ENCODE measurements around the gene RAET1E. TPM values are rescaled to one million over a fixed set of nuclear protein-coding genes. Genes with fewer than 3 reads are reported as not detected.
"Not testable (repeated sequence)": the region's sequence is repeated elsewhere in the genome, so short reads cannot be mapped to it uniquely, and the experiment has no call there.

Gene RAET1E
- total RNA-seq, 2 experiments from 2014 or later = not detected

DNA sequence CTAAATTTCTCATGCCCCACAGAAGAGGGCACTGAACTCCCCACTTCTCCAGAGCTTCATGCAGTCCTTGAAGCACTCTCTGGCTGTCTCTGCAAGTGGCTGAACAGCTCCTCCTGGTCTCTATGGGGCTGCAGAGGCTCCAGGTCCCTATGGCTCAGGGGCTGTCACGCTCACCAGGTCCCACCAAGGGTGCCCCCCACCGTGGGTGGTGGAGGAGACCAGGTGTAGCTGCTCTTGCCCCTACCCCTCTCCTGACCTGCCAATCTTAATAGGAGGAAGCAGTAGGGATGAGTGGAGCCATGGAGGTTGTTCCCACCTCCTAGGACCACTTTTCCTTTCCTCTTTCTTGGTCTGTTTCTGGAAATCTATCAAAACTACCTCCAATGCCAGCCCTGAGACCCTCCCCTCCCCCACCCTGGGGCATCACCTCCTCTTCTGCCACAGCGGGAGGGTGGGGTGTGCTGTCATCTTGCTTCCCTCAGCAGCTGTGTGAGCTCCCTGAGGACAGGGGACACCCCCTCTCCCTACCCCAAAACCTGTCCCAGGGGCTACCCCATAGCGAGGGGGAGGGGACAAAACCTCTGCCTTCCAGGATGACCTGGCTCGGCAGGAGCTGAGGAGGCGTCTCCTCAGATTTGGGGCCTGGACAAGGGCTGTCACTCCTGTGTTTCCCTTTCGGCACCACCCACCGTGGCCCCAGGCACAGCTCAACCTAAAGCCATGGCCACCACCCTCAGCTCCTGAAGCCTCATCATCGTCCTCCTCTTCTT lies 12.0 kb upstream of the RAET1E start:
- Mint-ChIP-seq H3K9me3 (peaks cover 5% of the 10 kb centered on the region), H3K27ac (no peak overlapping the region), H3K36me3 (ENCODE audit: low read depth) (no peaks in the 10 kb centered on the region), H3K4me3 (no peak overlapping the region), H3K27me3 (peaks cover 38% of the 10 kb centered on the region), H3K4me1 (ENCODE audit: low read depth) (no peaks in the 10 kb centered on the region)
- H3K4me1 ChIP-seq (ENCODE audit: insufficient read depth, low read length) = no peaks in the 10 kb centered on the region
- no peak overlapping the region for H3K27ac ChIP-seq (ENCODE audit: low read depth in 1 of 2, low read length in 2 of 2)
- H3K36me3 ChIP-seq (ENCODE audit: insufficient read depth, low read length) = no peaks in the 10 kb centered on the region
- TF ChIP-seq, protein P1, sequence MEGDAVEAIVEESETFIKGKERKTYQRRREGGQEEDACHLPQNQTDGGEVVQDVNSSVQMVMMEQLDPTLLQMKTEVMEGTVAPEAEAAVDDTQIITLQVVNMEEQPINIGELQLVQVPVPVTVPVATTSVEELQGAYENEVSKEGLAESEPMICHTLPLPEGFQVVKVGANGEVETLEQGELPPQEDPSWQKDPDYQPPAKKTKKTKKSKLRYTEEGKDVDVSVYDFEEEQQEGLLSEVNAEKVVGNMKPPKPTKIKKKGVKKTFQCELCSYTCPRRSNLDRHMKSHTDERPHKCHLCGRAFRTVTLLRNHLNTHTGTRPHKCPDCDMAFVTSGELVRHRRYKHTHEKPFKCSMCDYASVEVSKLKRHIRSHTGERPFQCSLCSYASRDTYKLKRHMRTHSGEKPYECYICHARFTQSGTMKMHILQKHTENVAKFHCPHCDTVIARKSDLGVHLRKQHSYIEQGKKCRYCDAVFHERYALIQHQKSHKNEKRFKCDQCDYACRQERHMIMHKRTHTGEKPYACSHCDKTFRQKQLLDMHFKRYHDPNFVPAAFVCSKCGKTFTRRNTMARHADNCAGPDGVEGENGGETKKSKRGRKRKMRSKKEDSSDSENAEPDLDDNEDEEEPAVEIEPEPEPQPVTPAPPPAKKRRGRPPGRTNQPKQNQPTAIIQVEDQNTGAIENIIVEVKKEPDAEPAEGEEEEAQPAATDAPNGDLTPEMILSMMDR (IDR thresholded peaks at IDR 0.05) = no peak
- ChIA-PET POLR2A (no interaction called here), CTCF (interaction anchor here (0.6 kb wide), 1 partner anchor 94 kb away, joined by 3 read pairs; no protein-coding TSS in a partner anchor)
- DNase-seq (no peak), ATAC-seq (ENCODE audit: poor library complexity) (no peak)
- peaks cover 2 to 6% of the 10 kb centered on the region in 2 experiments for H3K27me3 ChIP-seq (ENCODE audit: control insufficient read depth in 1 of 2, insufficient read depth in 2 of 2, low read length in 2 of 2)
- H3K9me3 ChIP-seq (ENCODE audit: control insufficient read depth in 1 of 2, insufficient read depth in 1 of 2, low read length in 2 of 2) = peaks cover 4 to 24% of the 10 kb centered on the region in 2 experiments
- H3K4me3 ChIP-seq (ENCODE audit: low read length) = no peak overlapping the region
- intact Hi-C loops (cut with DNase I, micrococcal nuclease) = no loop called here

DNA sequence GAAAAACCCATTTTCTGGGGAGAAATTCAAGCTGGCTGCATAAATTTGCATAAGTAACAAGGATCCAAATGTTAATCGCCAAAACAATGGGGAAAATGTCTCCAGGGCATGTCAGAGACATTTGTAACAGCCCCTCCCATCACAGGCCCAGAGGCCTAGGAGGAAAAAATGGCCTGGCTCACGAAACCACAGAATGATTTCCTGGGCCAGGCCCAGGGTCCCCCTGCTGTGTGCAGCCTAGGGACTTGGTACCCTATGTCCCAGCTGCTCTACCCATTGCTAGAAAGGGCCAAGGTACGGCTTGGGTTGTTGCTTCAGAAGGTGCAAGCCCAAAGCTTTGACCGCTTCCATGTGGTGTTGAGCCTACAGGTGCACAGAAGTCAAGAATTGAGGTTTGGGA lies 10.6 kb upstream of the RAET1E start:
- H3K9me3 ChIP-seq (ENCODE audit: control insufficient read depth in 1 of 2, insufficient read depth in 1 of 2, low read length in 2 of 2) = peaks cover 4 to 24% of the 10 kb centered on the region in 2 experiments
- H3K27me3 ChIP-seq (ENCODE audit: control insufficient read depth in 1 of 2, insufficient read depth in 2 of 2, low read length in 2 of 2); H3K4me3 ChIP-seq (ENCODE audit: low read length); H3K27ac Mint-ChIP-seq; H3K36me3 ChIP-seq (ENCODE audit: insufficient read depth, low read length); H3K4me1 ChIP-seq (ENCODE audit: insufficient read depth, low read length); H3K27ac ChIP-seq (ENCODE audit: low read depth in 1 of 2, low read length in 2 of 2); CTCF ChIA-PET; intact Hi-C loops (cut with DNase I, micrococcal nuclease); H3K4me1 Mint-ChIP-seq (ENCODE audit: low read depth); H3K4me3 Mint-ChIP-seq; DNase-seq; H3K9me3 Mint-ChIP-seq; ATAC-seq (ENCODE audit: poor library complexity); H3K36me3 Mint-ChIP-seq (ENCODE audit: low read depth); POLR2A ChIA-PET: not testable (repeated sequence)
- peaks cover 24% of the 10 kb centered on the region for H3K27me3 Mint-ChIP-seq

DNA sequence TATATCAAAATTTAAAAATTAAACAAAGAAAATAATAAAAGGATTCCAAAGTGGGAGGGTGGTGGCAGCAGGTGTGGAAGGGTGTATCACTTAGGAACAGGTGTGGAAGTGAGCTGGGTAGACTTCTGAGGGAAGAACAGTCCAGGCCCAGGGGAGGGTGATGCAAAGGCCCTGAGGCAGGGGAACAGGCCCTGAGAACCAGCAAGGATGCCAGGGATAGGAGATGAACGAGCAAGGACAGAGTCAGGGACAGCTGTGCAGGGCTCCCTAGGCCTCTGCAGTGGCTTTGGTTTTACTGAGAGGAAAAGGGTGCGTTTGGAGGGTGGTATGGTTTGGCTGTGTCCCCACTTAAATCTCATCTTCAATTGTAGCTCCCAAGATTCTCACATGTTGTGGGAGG lies 9.4 kb upstream of the RAET1E start:
- Histone ChIP-seq H3K27me3 (ENCODE audit: control insufficient read depth in 1 of 2, insufficient read depth in 2 of 2, low read length in 2 of 2) (peaks cover 4 to 6% of the 10 kb centered on the region in 2 experiments), H3K36me3 (ENCODE audit: insufficient read depth, low read length) (no peaks in the 10 kb centered on the region), H3K27ac (ENCODE audit: low read depth in 1 of 2, low read length in 2 of 2) (no peak overlapping the region), H3K4me3 (ENCODE audit: low read length) (no peak overlapping the region), H3K4me1 (ENCODE audit: insufficient read depth, low read length) (no peaks in the 10 kb centered on the region), H3K9me3 (ENCODE audit: control insufficient read depth in 1 of 2, insufficient read depth in 1 of 2, low read length in 2 of 2) (peaks cover 4 to 24% of the 10 kb centered on the region in 2 experiments)
- no peak overlapping the region for H3K4me3 Mint-ChIP-seq
- TF ChIP-seq, protein P1 (IDR thresholded peaks at IDR 0.05) = no peak
- CTCF ChIA-PET = no interaction called here
- intact Hi-C loops (cut with DNase I, micrococcal nuclease) = no loop called here
- no peaks in the 10 kb centered on the region for H3K4me1 Mint-ChIP-seq (ENCODE audit: low read depth)
- DNase-seq = no peak
- no peak overlapping the region for H3K27ac Mint-ChIP-seq
- ATAC-seq (ENCODE audit: poor library complexity) = no peak
- peaks cover 14% of the 10 kb centered on the region for H3K27me3 Mint-ChIP-seq
- POLR2A ChIA-PET = no interaction called here
- peaks cover 5% of the 10 kb centered on the region for H3K9me3 Mint-ChIP-seq
- no peaks in the 10 kb centered on the region for H3K36me3 Mint-ChIP-seq (ENCODE audit: low read depth)

DNA sequence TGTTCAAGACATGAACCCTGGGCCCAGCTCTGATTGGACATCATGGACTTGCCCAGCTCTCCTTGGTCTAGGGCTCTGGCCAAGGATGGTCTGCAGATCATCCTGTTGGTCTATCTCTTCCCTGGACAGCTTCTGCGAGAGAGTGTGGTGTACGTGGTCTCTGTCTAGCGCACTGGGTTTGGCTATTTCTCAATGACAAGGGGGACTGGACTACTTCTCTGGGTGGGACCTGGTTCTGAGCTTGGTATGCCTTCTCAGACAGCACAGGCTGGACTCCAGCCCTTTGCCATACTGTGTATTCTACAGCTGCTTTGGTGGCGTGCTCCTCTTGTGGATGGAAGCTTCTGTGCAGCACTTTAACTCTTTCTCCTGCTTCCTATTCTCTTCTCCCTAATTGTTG lies 8.5 kb upstream of the RAET1E start:
- Mint-ChIP-seq H3K9me3 (peaks cover 5% of the 10 kb centered on the region), H3K27ac (no peak overlapping the region), H3K4me3 (no peak overlapping the region), H3K27me3 (peaks cover 21% of the 10 kb centered on the region), H3K36me3 (ENCODE audit: low read depth) (no peaks in the 10 kb centered on the region), H3K4me1 (ENCODE audit: low read depth) (no peaks in the 10 kb centered on the region)
- H3K4me1 ChIP-seq (ENCODE audit: insufficient read depth, low read length) = no peaks in the 10 kb centered on the region
- peaks cover 4 to 24% of the 10 kb centered on the region in 2 experiments for H3K9me3 ChIP-seq (ENCODE audit: control insufficient read depth in 1 of 2, insufficient read depth in 1 of 2, low read length in 2 of 2)
- TF ChIP-seq, protein P1 (IDR thresholded peaks at IDR 0.05) = no peak
- CTCF ChIA-PET = no interaction called here
- POLR2A ChIA-PET = no interaction called here
- intact Hi-C loops (cut with DNase I, micrococcal nuclease) = no loop called here
- no peak overlapping the region for H3K27ac ChIP-seq (ENCODE audit: low read depth in 1 of 2, low read length in 2 of 2)
- DNase-seq (no peak), ATAC-seq (ENCODE audit: poor library complexity) (no peak)
- H3K27me3 ChIP-seq (ENCODE audit: control insufficient read depth in 1 of 2, insufficient read depth in 2 of 2, low read length in 2 of 2) = peaks cover 4 to 6% of the 10 kb centered on the region in 2 experiments
- H3K4me3 ChIP-seq (ENCODE audit: low read length) = no peak overlapping the region
- no peaks in the 10 kb centered on the region for H3K36me3 ChIP-seq (ENCODE audit: insufficient read depth, low read length)
